ENCODE data around the gene SF1. TPM values are rescaled to one million over a fixed set of nuclear protein-coding genes. Genes with fewer than 3 reads are reported as not detected.

SF1 gene
- total RNA-seq, 2 experiments from 2014 or later: 1,632 to 1,657 TPM

DNA sequence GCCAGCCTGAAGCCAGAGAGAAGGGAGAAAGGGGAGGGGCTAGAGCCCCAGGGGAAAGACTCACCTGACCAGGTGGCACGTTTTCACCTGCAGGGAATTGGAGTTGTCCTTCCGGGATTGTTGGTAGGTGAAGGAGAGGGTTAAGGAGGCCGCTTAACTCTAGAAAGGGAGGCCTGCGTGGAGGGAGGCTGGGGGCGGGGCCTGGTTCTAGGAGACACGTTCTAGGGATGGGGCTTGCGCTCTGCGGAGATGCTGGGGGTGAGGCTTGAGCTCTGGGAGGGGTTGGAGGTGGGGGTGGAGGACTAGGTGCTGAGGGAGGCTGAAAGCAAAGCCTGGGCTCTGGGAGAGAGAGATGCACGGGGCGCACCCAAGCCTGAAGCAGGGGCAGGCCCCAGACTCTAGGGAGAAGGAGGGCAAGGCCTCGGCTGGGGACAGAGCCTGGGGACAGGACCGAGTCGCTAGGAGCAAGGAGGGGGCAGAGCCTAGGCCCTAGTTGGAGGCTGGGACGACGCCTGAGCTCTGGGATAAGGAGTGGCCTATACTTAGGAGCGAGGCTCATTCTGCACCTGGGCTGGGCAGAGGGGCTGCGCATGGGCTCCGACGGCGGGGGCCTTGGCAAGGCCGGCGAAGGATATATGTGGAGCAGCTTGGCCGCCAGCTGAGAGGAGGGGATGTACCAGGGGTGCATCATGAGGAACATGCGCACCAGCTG is 36.8 kb downstream of the SF1 start:
- Mint-ChIP-seq H3K27ac (peak overlapping the region; percentile 24), H3K36me3 (ENCODE audit: low read depth) (peaks cover 69% of the 10 kb centered on the region), H3K4me3 (peak overlapping the region; percentile 85), H3K4me1 (ENCODE audit: low read depth) (peaks cover 46% of the 10 kb centered on the region), H3K9me3 (no peaks in the 10 kb centered on the region), H3K27me3 (no peaks in the 10 kb centered on the region)
- Histone ChIP-seq H3K36me3 (ENCODE audit: insufficient read depth, low read length) (peaks cover 52% of the 10 kb centered on the region), H3K27me3 (ENCODE audit: control insufficient read depth in 1 of 2, insufficient read depth in 2 of 2, low read length in 2 of 2) (no peaks in the 10 kb centered on the region), H3K9me3 (ENCODE audit: control insufficient read depth in 1 of 2, insufficient read depth in 1 of 2, low read length in 2 of 2) (no peaks in the 10 kb centered on the region), H3K4me3 (ENCODE audit: low read length) (peak overlapping the region; percentile 98), H3K27ac (ENCODE audit: low read depth in 1 of 2, low read length in 2 of 2) (peak overlapping the region in 1 of 2 donors; percentile 21), H3K4me1 (ENCODE audit: insufficient read depth, low read length) (peaks cover 67% of the 10 kb centered on the region)
- no peak for ATAC-seq (ENCODE audit: poor library complexity)
- TF ChIP-seq, protein P1, sequence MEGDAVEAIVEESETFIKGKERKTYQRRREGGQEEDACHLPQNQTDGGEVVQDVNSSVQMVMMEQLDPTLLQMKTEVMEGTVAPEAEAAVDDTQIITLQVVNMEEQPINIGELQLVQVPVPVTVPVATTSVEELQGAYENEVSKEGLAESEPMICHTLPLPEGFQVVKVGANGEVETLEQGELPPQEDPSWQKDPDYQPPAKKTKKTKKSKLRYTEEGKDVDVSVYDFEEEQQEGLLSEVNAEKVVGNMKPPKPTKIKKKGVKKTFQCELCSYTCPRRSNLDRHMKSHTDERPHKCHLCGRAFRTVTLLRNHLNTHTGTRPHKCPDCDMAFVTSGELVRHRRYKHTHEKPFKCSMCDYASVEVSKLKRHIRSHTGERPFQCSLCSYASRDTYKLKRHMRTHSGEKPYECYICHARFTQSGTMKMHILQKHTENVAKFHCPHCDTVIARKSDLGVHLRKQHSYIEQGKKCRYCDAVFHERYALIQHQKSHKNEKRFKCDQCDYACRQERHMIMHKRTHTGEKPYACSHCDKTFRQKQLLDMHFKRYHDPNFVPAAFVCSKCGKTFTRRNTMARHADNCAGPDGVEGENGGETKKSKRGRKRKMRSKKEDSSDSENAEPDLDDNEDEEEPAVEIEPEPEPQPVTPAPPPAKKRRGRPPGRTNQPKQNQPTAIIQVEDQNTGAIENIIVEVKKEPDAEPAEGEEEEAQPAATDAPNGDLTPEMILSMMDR (IDR thresholded peaks at IDR 0.05): no peak
- ChIA-PET POLR2A (interaction anchor here (1.1 to 18.7 kb wide), 6 partner anchors 13 to 69 kb away, joined by 3 to 634 read pairs (median 4); partner anchors contain the start of genes PYGM and SF1), CTCF (interaction anchor here (0.9 to 4.9 kb wide), 5 partner anchors 8 to 53 kb away, joined by 3 to 28 read pairs (median 20); no protein-coding TSS in a partner anchor)
- DNase-seq: peak in 1 of 14 experiments; percentile 56
- intact Hi-C loops (cut with DNase I, micrococcal nuclease): loop anchor here (1.0 to 5.0 kb wide), 4 partner anchors 36 to 188 kb away; partner anchors contain the start of genes CDC42BPG (in 1 of the 2) and SF1 (in 1 of the 2)

DNA sequence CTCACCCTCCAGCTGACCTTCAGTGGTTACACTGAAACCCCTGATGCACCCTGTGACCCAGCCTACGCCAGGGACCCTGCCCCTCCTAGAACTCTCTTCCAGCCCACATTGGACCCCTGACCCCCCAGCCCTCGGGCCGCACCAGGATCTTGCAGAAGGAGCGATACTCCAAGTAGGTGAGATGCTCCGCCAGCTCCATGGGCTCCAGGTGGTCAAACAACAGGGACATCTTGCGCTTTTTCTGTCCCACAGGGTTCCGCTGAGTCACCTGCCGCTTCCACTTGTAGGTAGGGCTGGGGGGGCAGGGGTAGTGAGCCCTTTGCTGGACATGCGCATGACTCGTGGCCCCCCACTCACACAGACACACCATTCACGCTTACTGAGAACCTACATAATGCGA is 38.5 kb downstream of the SF1 start:
- H3K27ac Mint-ChIP-seq: peak overlapping the region; percentile 24
- H3K36me3 Mint-ChIP-seq (ENCODE audit: low read depth): peaks cover 75% of the 10 kb centered on the region
- H3K27me3 Mint-ChIP-seq: no peaks in the 10 kb centered on the region
- TF ChIP-seq, protein P1 (IDR thresholded peaks at IDR 0.05): no peak
- POLR2A ChIA-PET: interaction anchor here (11.6 to 18.7 kb wide), 2 partner anchors 21 to 35 kb away, joined by 596 to 634 read pairs; partner anchors contain the start of genes PYGM and SF1
- intact Hi-C loops (cut with DNase I, micrococcal nuclease): loop anchor here in 1 of 2 experiments (5.0 kb wide), 1 partner anchor 37 kb away; the partner anchor contains the start of gene SF1
- H3K4me1 Mint-ChIP-seq (ENCODE audit: low read depth): peaks cover 49% of the 10 kb centered on the region
- H3K9me3 ChIP-seq (ENCODE audit: control insufficient read depth in 1 of 2, insufficient read depth in 1 of 2, low read length in 2 of 2): no peaks in the 10 kb centered on the region
- peaks cover 69% of the 10 kb centered on the region for H3K36me3 ChIP-seq (ENCODE audit: insufficient read depth, low read length)
- H3K4me3 ChIP-seq (ENCODE audit: low read length): no peak overlapping the region
- H3K27me3 ChIP-seq (ENCODE audit: control insufficient read depth in 1 of 2, insufficient read depth in 2 of 2, low read length in 2 of 2): no peaks in the 10 kb centered on the region
- CTCF ChIA-PET: interaction anchor here (4.9 kb wide), 1 partner anchor 51 kb away, joined by 28 read pairs; no protein-coding TSS in a partner anchor
- no peak for DNase-seq
- H3K4me1 ChIP-seq (ENCODE audit: insufficient read depth, low read length): peaks cover 68% of the 10 kb centered on the region
- H3K9me3 Mint-ChIP-seq: no peaks in the 10 kb centered on the region
- no peak overlapping the region for H3K27ac ChIP-seq (ENCODE audit: low read depth in 1 of 2, low read length in 2 of 2)
- no peak for ATAC-seq (ENCODE audit: poor library complexity)
- H3K4me3 Mint-ChIP-seq: peak overlapping the region; percentile 82

DNA sequence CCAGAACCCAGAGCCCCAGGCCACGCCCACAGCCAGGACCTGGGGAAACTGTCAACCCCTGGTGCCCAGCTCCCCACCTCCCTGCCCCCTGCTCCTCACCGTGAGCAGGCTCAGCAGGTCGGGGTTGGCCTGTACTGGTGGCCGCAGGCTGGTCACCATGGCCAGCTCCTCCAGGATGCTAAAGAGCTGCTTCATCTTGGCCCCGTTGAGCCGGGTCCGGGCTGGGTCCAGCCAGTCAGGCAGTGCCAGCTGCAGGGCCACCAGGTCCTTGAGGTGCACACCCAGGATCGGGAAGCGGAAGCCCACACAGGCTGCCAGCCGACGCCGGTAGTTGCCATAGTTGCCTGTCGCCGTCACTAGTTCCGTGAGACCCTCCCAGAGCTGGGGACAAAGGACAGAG is 41.7 kb downstream of the SF1 start:
- intact Hi-C loops (cut with DNase I, micrococcal nuclease): no loop called here
- Histone ChIP-seq H3K27me3 (ENCODE audit: control insufficient read depth in 1 of 2, insufficient read depth in 2 of 2, low read length in 2 of 2) (no peaks in the 10 kb centered on the region), H3K9me3 (ENCODE audit: control insufficient read depth in 1 of 2, insufficient read depth in 1 of 2, low read length in 2 of 2) (no peaks in the 10 kb centered on the region), H3K36me3 (ENCODE audit: insufficient read depth, low read length) (peaks cover 92% of the 10 kb centered on the region), H3K4me3 (ENCODE audit: low read length) (no peak overlapping the region), H3K27ac (ENCODE audit: low read depth in 1 of 2, low read length in 2 of 2) (peak overlapping the region in 1 of 2 donors; percentile 41), H3K4me1 (ENCODE audit: insufficient read depth, low read length) (peaks cover 46% of the 10 kb centered on the region)
- POLR2A ChIA-PET: interaction anchor here (0.6 to 2.8 kb wide), 3 partner anchors 8 to 42 kb away, joined by 3 to 16 read pairs (median 6); partner anchors contain the start of genes RASGRP2 and SF1
- Mint-ChIP-seq H3K36me3 (ENCODE audit: low read depth) (peaks cover 90% of the 10 kb centered on the region), H3K27ac (peak overlapping the region; percentile 69), H3K4me3 (no peak overlapping the region), H3K9me3 (no peaks in the 10 kb centered on the region), H3K4me1 (ENCODE audit: low read depth) (peaks cover 43% of the 10 kb centered on the region), H3K27me3 (no peaks in the 10 kb centered on the region)
- TF ChIP-seq, protein P1 (IDR thresholded peaks at IDR 0.05): no peak
- DNase-seq (no peak), ATAC-seq (ENCODE audit: poor library complexity) (no peak)
- CTCF ChIA-PET: no interaction called here

Data from CD4-positive, alpha-beta T cell (primary cell).